GM06990 (cell line): Measurements from ENCODE around the gene GPR179.

Experiments
- DNase-seq: peaks from one replicate; pipeline ENCODE4 v3.0.0-alpha.2; 2011; ENCODE audit not compliant: insufficient read length; ENCODE audit errors: extremely low read depth
- H3K27me3 ChIP-seq: replicated peaks from 2 replicates; pipeline ENCODE4 v1.6.0; 2011; ENCODE audit warnings: low read length; ENCODE audit not compliant: control insufficient read depth, insufficient read depth
- H3K36me3 ChIP-seq: 2 replicates; pipeline ENCODE4 v1.5.1; 2011; ENCODE audit warnings: low read length; ENCODE audit not compliant: control insufficient read depth, insufficient read depth
- H3K4me3 ChIP-seq: replicated peaks from 2 replicates; pipeline ENCODE4 v1.5.1; 2011; ENCODE audit warnings: low read depth, mild to moderate bottlenecking, control low read depth, low read length
- CTCF ChIP-seq: IDR thresholded peaks from 2 replicates; pipeline ENCODE4 v1.5.1; 2011; ENCODE audit warnings: low read length, control low read depth, mild to moderate bottlenecking, inconsistent platforms; ENCODE audit not compliant: insufficient read depth, poor library complexity, severe bottlenecking

Gene GPR179

GRCh38 chr17:38341035-38341721 is 2.6 kb downstream of the GPR179 start:
- H3K4me3 ChIP-seq = no peak overlapping the region
- no peak for DNase-seq
- H3K36me3 ChIP-seq = no peaks in the 10 kb centered on the region
- H3K27me3 ChIP-seq = no peaks in the 10 kb centered on the region
- no peak for TF ChIP-seq CTCF

GRCh38 chr17:38339891-38340290 is 3.9 kb downstream of the GPR179 start:
- Histone ChIP-seq H3K36me3 (no peaks in the 10 kb centered on the region), H3K4me3 (no peak overlapping the region), H3K27me3 (no peaks in the 10 kb centered on the region; the same call in 1 of the 2 replicates)
- no peak for DNase-seq
- TF ChIP-seq CTCF = no peak

GRCh38 chr17:38338535-38338934 is 5.2 kb downstream of the GPR179 start:
- Histone ChIP-seq H3K4me3 (no peak overlapping the region), H3K27me3 (no peaks in the 10 kb centered on the region; the same call in 1 of the 2 replicates), H3K36me3 (no peaks in the 10 kb centered on the region)
- no peak for TF ChIP-seq CTCF
- DNase-seq = no peak

GRCh38 chr17:38338053-38338452 is 5.7 kb downstream of the GPR179 start:
- no peak for TF ChIP-seq CTCF
- Histone ChIP-seq H3K4me3 (no peak overlapping the region), H3K36me3 (no peaks in the 10 kb centered on the region), H3K27me3 (no peaks in the 10 kb centered on the region; the same call in 1 of the 2 replicates)
- DNase-seq = no peak

GRCh38 chr17:38336838-38337237 is 6.9 kb downstream of the GPR179 start:
- no peaks in the 10 kb centered on the region for H3K36me3 ChIP-seq
- H3K4me3 ChIP-seq = no peak overlapping the region
- DNase-seq = no peak
- no peaks in the 10 kb centered on the region; the same call in 1 of the 2 replicates for H3K27me3 ChIP-seq
- no peak for TF ChIP-seq CTCF
